OCI-LY7 (cell line): ENCODE results near the gene KCNJ11. TPM values are rescaled to one million over a fixed set of nuclear protein-coding genes. Genes with fewer than 3 reads are reported as not detected.

Experiments
- BruUV-seq: library from RNA; stranded (reverse); fragments of 400-500 nt; replicated peaks from 2 replicates; lab custom pipeline; 2021; lab: Mats Ljungman, UMichigan
- CTCF ChIA-PET: fragments of 300-600 bp; sonication (Branson Sonifier 250); formaldehyde crosslinking; loops from one replicate; lab custom pipeline; 2022; ENCODE audit warnings: antibody characterized with exemption; ENCODE audit not compliant: unreplicated experiment; lab: Charles Lee
- POLR2A ChIA-PET: fragments of 300-600 bp; sonication (Branson Sonifier 250); formaldehyde crosslinking; loops from one replicate; lab custom pipeline; 2022; ENCODE audit warnings: antibody characterized with exemption; lab: Charles Lee
- DNase-seq: peaks from one replicate; pipeline ENCODE4 v3.0.0-alpha.2; 2015; ENCODE audit warnings: low spot score
- H2AFZ ChIP-seq: fragments of 200-600 bp; sonication (generic), shearing (Covaris generic); 2 replicates; pipeline ENCODE4 v1.6.1; 2014; ENCODE audit warnings: mild to moderate bottlenecking, antibody characterized with exemption, low read length, moderate library complexity
- H3K27ac ChIP-seq: fragments of 200-600 bp; sonication (generic); 2 replicates; pipeline ENCODE4 v1.5.1; 2014; ENCODE audit warnings: mixed run types, low read depth, mild to moderate bottlenecking, moderate library complexity, low read length, inconsistent platforms; ENCODE audit not compliant: poor library complexity, severe bottlenecking
- H3K36me3 ChIP-seq: fragments of 200-600 bp; sonication (generic); 2 replicates; pipeline ENCODE4 v1.6.1; 2014; ENCODE audit warnings: mild to moderate bottlenecking, antibody characterized with exemption, low read length, moderate library complexity, mixed read lengths; ENCODE audit not compliant: insufficient read depth
- H3K4me1 ChIP-seq: fragments of 200-600 bp; sonication (generic); 2 replicates; pipeline ENCODE4 v1.5.1; 2014; ENCODE audit warnings: mild to moderate bottlenecking, low read length; ENCODE audit not compliant: insufficient read depth, poor library complexity, severe bottlenecking
- H3K4me2 ChIP-seq: fragments of 200-600 bp; sonication (generic); 2 replicates; pipeline ENCODE4 v1.6.1; 2014; ENCODE audit warnings: mild to moderate bottlenecking, low read length
- H3K4me3 ChIP-seq: fragments of 200-600 bp; sonication (generic); 2 replicates; pipeline ENCODE4 v1.5.1; 2014; ENCODE audit warnings: mild to moderate bottlenecking, low read depth, low read length; ENCODE audit not compliant: poor library complexity, severe bottlenecking
- H3K79me2 ChIP-seq: fragments of 200-600 bp; sonication (generic); 2 replicates; pipeline ENCODE4 v1.6.1; 2016; ENCODE audit warnings: low read depth, mild to moderate bottlenecking, low read length, moderate library complexity, mixed read lengths; ENCODE audit not compliant: insufficient read depth
- H3K9me2 ChIP-seq: fragments of 200-600 bp; sonication (generic); 2 replicates; pipeline ENCODE4 v1.6.1; 2016; ENCODE audit warnings: mild to moderate bottlenecking, low read length, mixed read lengths; ENCODE audit not compliant: insufficient read depth
- H3K9me3 ChIP-seq: fragments of 200-600 bp; sonication (generic); 2 replicates; pipeline ENCODE4 v1.6.1; 2014; ENCODE audit warnings: mild to moderate bottlenecking, mixed run types, low read length, mixed read lengths
- H4K20me1 ChIP-seq: fragments of 200-600 bp; sonication (generic); 2 replicates; pipeline ENCODE4 v1.6.1; 2014; ENCODE audit warnings: mild to moderate bottlenecking, antibody characterized with exemption, low read length, moderate library complexity, mixed read lengths; ENCODE audit not compliant: insufficient read depth
- CTCF ChIP-seq: fragments of 200-600 bp; sonication (generic); conservative IDR thresholded peaks from 2 replicates; pipeline ENCODE4 v1.5.1; 2014; ENCODE audit warnings: mild to moderate bottlenecking, antibody characterized with exemption, low read length, moderate library complexity, mixed read lengths
- EZH2phosphoT487 ChIP-seq: fragments of 200-600 bp; sonication (generic); IDR thresholded peaks from 2 replicates; pipeline ENCODE4 v1.6.1; 2018; ENCODE audit warnings: low read depth, borderline replicate concordance, mild to moderate bottlenecking, mixed run types, antibody characterized with exemption, low read length, moderate library complexity, mixed read lengths
- intact Hi-C: fragments of 100-400 bp; cut with micrococcal nuclease; formaldehyde crosslinking; loops from one replicate; pipeline ENCODE4 v1.10.0; 2022; ENCODE audit not compliant: unreplicated experiment
- total RNA-seq, 2 experiments: library from RNA; depleted of rRNA in 1 of 2; stranded (reverse); fragments of >200 nt in 1 of 2; shearing (Covaris generic) in 1 of 2; gene quantifications; 2 replicates each; pipeline ENCODE4 v1.2.3, GENCODE V29; 2014 to 2022

The KCNJ11 gene
- total RNA-seq, 2 experiments from 2014 or later, result 7.0 to 8.0 TPM

GRCh38 chr11:17386331-17387084, 2.0 kb downstream of the KCNJ11 start:
- no peak overlapping the region for H3K4me3 ChIP-seq
- CTCF ChIA-PET, result interaction anchor here (1.4 kb wide), 1 partner anchor 142 kb away, joined by 6 read pairs; no protein-coding TSS in a partner anchor
- H3K36me3 ChIP-seq, result no peaks in the 10 kb centered on the region
- H3K79me2 ChIP-seq, result no peaks in the 10 kb centered on the region
- no peaks in the 10 kb centered on the region for H3K9me3 ChIP-seq
- POLR2A ChIA-PET, result interaction anchor here (1.2 kb wide), 1 partner anchor 86 kb away, joined by 3 read pairs; no protein-coding TSS in a partner anchor
- intact Hi-C loops, result no loop called here
- DNase-seq, result peak; percentile 69
- H2AFZ ChIP-seq, result no peak overlapping the region
- H4K20me1 ChIP-seq, result 0 out of 2 replicates have a peak, but pooled peaks cover 5% of the 10 kb centered on the region
- H3K9me2 ChIP-seq, result no peaks in the 10 kb centered on the region
- BruUV-seq, result no TSS peak
- H3K4me1 ChIP-seq, result peaks cover 32% of the 10 kb centered on the region
- H3K27ac ChIP-seq, result no peak overlapping the region
- peak overlapping the region; percentile 47 for H3K4me2 ChIP-seq
- TF ChIP-seq CTCF, result peak; percentile 76
- no peak for TF ChIP-seq EZH2phosphoT487

- Histone ChIP-seq H3K4me1 (peaks cover 26% of the 10 kb centered on the region), H3K9me2 (no peaks in the 10 kb centered on the region), H2AFZ (no peak overlapping the region), H3K79me2 (no peaks in the 10 kb centered on the region), H3K27ac (no peak overlapping the region), H3K4me3 (no peak overlapping the region), H3K36me3 (no peaks in the 10 kb centered on the region), H4K20me1 (0 out of 2 replicates have a peak, but pooled peaks cover 5% of the 10 kb centered on the region), H3K4me2 (peak overlapping the region; percentile 47; the same call in 1 of the 2 replicates), H3K9me3 (no peaks in the 10 kb centered on the region)
- no peak for DNase-seq
- POLR2A ChIA-PET, result interaction anchor here (1.2 kb wide), 1 partner anchor 86 kb away, joined by 3 read pairs; no protein-coding TSS in a partner anchor
- no TSS peak for BruUV-seq
- CTCF ChIA-PET, result interaction anchor here (1.4 kb wide), 1 partner anchor 142 kb away, joined by 6 read pairs; no protein-coding TSS in a partner anchor
- no peak for TF ChIP-seq EZH2phosphoT487
- no peak for TF ChIP-seq CTCF
- intact Hi-C loops, result no loop called here
These were observed 2.5 kb downstream of the KCNJ11 start for GRCh38 chr11:17385926-17386325.
